SK-N-MC (cell line): ENCODE results near the gene MRFAP1L1.

Experiments used
- DNase-seq: peaks from one replicate; pipeline ENCODE4 v3.0.0-alpha.2; 2011; ENCODE audit warnings: low read depth, low spot score
- H3K27ac ChIP-seq: fragments of 200-600 bp; sonication (generic); 2 replicates; pipeline ENCODE4 v1.5.1; 2016; ENCODE audit warnings: mixed run types
- H3K36me3 ChIP-seq: fragments of 200-600 bp; sonication (generic); 2 replicates; pipeline ENCODE4 v1.6.1; 2017; ENCODE audit warnings: antibody characterized with exemption, low read length, mixed read lengths; ENCODE audit not compliant: insufficient read depth
- H3K4me3 ChIP-seq: fragments of 200-600 bp; sonication (generic); 2 replicates; pipeline ENCODE4 v1.5.1; 2016
- H3K9ac ChIP-seq: fragments of 200-600 bp; sonication (generic); 2 replicates; pipeline ENCODE4 v1.8.0; 2017; ENCODE audit warnings: mixed run types, mixed read lengths; ENCODE audit not compliant: insufficient read length
- H3K9me3 ChIP-seq: fragments of 200-600 bp; sonication (generic); 2 replicates; pipeline ENCODE4 v1.6.1; 2017; ENCODE audit warnings: low read depth, mild to moderate bottlenecking, antibody characterized with exemption, low read length, moderate library complexity, mixed read lengths
- EZH2 ChIP-seq: fragments of 200-600 bp; sonication (generic); IDR thresholded peaks from one replicate; pipeline ENCODE4 v1.6.1; 2017; ENCODE audit warnings: antibody characterized with exemption
- FOXP2 ChIP-seq: optimal IDR thresholded peaks from 2 replicates; pipeline ENCODE3; 2011; ENCODE audit warnings: mild to moderate bottlenecking, moderate library complexity; ENCODE audit not compliant: insufficient read depth; ENCODE audit errors: extremely low read length, control extremely low read depth
- POLR2AphosphoS5 ChIP-seq: IDR thresholded peaks from 2 replicates; pipeline ENCODE4 v1.6.1; 2012; ENCODE audit warnings: mild to moderate bottlenecking, low read depth, low read length, borderline replicate concordance

Gene MRFAP1L1

GRCh38 chr4:6742507-6742906 is 32.8 kb upstream of the MRFAP1L1 start:
- H3K9me3 ChIP-seq, result no peaks in the 10 kb centered on the region

DNA sequence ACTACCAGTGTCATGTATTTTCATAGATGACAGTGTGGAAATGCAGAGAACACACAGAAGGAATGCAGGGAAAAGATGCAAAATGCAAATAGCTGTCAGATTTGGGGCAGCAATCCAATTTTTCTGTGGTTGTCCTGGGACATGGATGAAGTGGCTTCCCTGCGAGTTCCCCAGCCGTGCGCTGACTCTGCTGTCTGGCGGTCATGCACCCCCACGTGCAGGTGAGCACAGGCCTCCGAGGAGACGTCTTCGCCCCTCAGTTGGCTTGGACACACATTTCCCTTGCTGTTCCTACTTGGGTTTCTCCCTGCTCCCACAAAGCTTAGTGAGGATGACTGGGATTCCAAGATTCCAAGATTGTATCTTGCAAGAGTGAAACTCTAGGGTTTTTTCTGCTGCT is 30.7 kb upstream of the MRFAP1L1 start:
- DNase-seq, result no peak
- H3K9ac ChIP-seq, result no peak overlapping the region
- no peak overlapping the region for H3K27ac ChIP-seq
- H3K36me3 ChIP-seq, result no peaks in the 10 kb centered on the region
- H3K4me3 ChIP-seq, result no peak overlapping the region
- TF ChIP-seq EZH2 (no peak), FOXP2 (no peak), POLR2AphosphoS5 (no peak)
- no peaks in the 10 kb centered on the region for H3K9me3 ChIP-seq

More at GRCh38 chr4:6742507-6742906, 32.8 kb upstream of the MRFAP1L1 start:
- no peak for DNase-seq
- Histone ChIP-seq H3K4me3 (no peak overlapping the region), H3K27ac (no peak overlapping the region), H3K36me3 (no peaks in the 10 kb centered on the region), H3K9ac (no peak overlapping the region)
- TF ChIP-seq EZH2 (no peak), POLR2AphosphoS5 (no peak), FOXP2 (no peak)

- Histone ChIP-seq H3K27ac (no peak overlapping the region), H3K4me3 (no peak overlapping the region), H3K9me3 (no peaks in the 10 kb centered on the region), H3K36me3 (no peaks in the 10 kb centered on the region), H3K9ac (no peak overlapping the region)
- no peak for TF ChIP-seq FOXP2
- TF ChIP-seq EZH2, result no peak
- no peak for TF ChIP-seq POLR2AphosphoS5
- DNase-seq, result no peak
These were observed 30.3 kb upstream of the MRFAP1L1 start for GRCh38 chr4:6739920-6740319.

GRCh38 chr4:6734165-6734786 is 24.6 kb upstream of the MRFAP1L1 start:
- DNase-seq, result no peak
- H3K9me3 ChIP-seq, result no peaks in the 10 kb centered on the region
- no peak overlapping the region for H3K4me3 ChIP-seq
- no peaks in the 10 kb centered on the region for H3K36me3 ChIP-seq
- no peak overlapping the region for H3K9ac ChIP-seq
- no peak overlapping the region for H3K27ac ChIP-seq
- no peak for TF ChIP-seq POLR2AphosphoS5
- TF ChIP-seq EZH2, result no peak
- TF ChIP-seq FOXP2, result no peak

DNA sequence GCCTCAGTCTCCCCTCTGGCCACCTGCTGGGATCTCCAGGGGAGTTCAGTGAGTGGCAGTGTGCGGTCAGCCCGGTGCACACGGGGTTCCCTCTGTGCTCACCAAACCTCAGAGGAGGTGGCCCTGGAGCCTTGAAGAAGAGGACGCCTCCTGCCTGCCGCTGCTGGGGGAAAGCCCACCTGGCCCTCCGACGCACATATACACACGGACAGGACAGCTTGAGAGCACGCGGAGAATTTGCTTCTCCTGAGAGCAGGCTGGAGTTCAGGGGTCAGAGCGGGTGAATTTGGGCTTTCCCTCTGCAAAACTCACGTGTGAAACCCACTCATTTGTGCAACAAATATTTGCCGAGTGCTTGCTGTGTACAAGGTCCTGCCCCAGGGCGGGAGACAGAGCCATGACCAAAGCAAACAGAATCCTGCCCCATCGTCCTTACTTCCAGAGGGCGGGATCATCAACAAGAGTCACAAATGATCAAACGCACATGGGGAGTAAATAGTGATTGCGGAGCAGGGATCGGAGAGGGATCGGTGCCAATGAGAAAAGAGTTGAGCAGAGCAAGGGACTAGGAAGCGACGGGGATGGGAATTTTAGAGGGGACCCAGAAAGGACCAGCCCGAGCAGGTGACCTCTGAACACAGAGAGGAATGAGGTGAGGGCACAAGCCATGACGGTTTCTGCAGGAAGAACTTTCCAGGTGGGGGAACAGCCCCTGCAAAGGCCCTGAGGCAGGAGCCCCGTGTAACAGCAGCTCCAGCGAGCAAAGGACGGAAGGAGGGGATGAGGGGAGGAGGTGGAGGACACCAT is 23.9 kb upstream of the MRFAP1L1 start:
- no peaks in the 10 kb centered on the region for H3K36me3 ChIP-seq
- no peaks in the 10 kb centered on the region for H3K9me3 ChIP-seq
- H3K9ac ChIP-seq, result no peak overlapping the region
- H3K4me3 ChIP-seq, result no peak overlapping the region
- H3K27ac ChIP-seq, result no peak overlapping the region
- no peak for DNase-seq
- TF ChIP-seq FOXP2 (no peak), EZH2 (no peak), POLR2AphosphoS5 (no peak)

- H3K9ac ChIP-seq, result no peak overlapping the region
- no peaks in the 10 kb centered on the region for H3K9me3 ChIP-seq
- TF ChIP-seq EZH2 (no peak), POLR2AphosphoS5 (no peak), FOXP2 (no peak)
- no peak for DNase-seq
- H3K27ac ChIP-seq, result no peak overlapping the region
- no peaks in the 10 kb centered on the region for H3K36me3 ChIP-seq
- H3K4me3 ChIP-seq, result no peak overlapping the region
These were observed 23.0 kb upstream of the MRFAP1L1 start for GRCh38 chr4:6732441-6733357.

DNA sequence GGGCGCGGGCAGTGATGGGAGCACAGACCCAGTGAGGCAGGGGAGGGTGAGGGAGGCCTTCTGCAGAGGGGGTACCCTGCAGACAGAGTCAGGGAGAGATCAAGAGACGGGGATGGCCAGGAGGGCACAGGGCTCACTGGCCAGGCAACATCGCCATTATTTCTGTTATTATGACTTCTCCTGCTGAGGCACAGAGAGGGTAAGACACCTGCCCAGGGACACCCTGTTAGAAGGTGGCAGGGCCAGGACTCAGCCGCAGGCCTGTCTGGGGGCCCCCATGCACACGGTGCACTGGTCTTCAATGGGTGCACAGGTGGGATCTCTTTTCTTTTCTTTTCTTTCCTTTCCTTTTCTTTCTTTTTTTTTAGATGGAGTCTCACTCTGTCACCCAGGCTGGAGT is 22.1 kb upstream of the MRFAP1L1 start:
- Histone ChIP-seq H3K4me3 (no peak overlapping the region), H3K9ac (no peak overlapping the region), H3K9me3 (no peaks in the 10 kb centered on the region), H3K36me3 (no peaks in the 10 kb centered on the region), H3K27ac (no peak overlapping the region)
- TF ChIP-seq EZH2 (no peak), FOXP2 (no peak), POLR2AphosphoS5 (no peak)
- no peak for DNase-seq

- no peak for TF ChIP-seq FOXP2
- Histone ChIP-seq H3K9ac (no peak overlapping the region), H3K27ac (no peak overlapping the region)
These were observed 21.6 kb upstream of the MRFAP1L1 start for GRCh38 chr4:6731318-6731675.

More at GRCh38 chr4:6731318-6731675, 21.6 kb upstream of the MRFAP1L1 start:
- Histone ChIP-seq H3K9me3 (no peaks in the 10 kb centered on the region), H3K36me3 (no peaks in the 10 kb centered on the region), H3K4me3 (no peak overlapping the region)
- no peak for DNase-seq
